ENCODE measurements around the gene HOXC13.

GRCh38 chr12:53974084-53975063 is 35.7 kb downstream of the HOXC13 start, which contains the start of gene HOTAIR:
- TF ChIP-seq CTCF (IDR thresholded peaks at IDR 0.05) = no peak
- no peak for TF ChIP-seq POLR2AphosphoS5 (IDR thresholded peaks at IDR 0.05; ENCODE audit: insufficient read depth in 1 of 2, low read depth in 1 of 2)
- TF ChIP-seq POLR2A (IDR thresholded peaks at IDR 0.05) = no peak
